Skeletal muscle cell (primary cell): ENCODE results near the gene SNTB2.
"Not testable (repeated sequence)": the region's sequence is repeated elsewhere in the genome, so short reads cannot be mapped to it uniquely, and the experiment has no call there.

Experiments used
- DNase-seq: peaks from one replicate; pipeline ENCODE4 v3.0.0-alpha.2; 2010; ENCODE audit warnings: low read depth
- H3K4me3 ChIP-seq: 2 replicates; pipeline ENCODE4 v1.5.1; 2011; ENCODE audit warnings: low read depth, mild to moderate bottlenecking, control low read depth, low read length, moderate library complexity

SNTB2 gene

DNA sequence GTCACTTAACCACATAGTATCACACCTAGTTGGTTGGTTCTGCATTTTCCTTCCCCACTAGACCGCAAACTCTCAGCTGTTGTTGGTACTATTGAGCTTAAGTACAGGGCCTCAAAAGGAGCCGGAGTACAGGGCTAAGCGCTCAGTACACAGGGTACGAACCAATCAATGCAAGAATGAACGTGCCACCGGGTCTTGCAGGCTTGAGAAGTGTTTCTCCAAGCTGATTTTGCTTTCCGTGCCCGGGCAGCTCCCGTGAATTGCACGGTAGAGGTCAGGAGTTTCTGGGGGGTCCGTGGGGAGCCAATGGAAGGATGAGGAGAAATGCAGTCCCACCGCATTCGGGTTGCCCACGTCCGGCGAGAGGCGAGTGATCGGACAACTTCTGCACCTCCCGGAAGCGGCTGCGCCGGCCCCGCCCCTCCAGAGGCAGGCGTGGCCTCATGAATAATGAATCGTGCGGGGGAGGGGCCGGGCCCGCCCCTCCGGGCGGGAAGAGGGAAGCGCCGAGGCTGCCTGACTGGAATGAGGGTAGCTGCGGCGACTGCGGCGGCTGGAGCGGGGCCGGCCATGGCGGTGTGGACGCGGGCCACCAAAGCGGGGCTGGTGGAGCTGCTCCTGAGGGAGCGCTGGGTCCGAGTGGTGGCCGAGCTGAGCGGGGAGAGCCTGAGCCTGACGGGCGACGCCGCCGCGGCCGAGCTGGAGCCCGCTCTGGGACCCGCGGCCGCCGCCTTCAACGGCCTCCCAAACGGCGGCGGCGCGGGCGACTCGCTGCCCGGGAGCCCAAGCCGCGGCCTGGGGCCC, at the start of gene SNTB2:
TSS of gene SNTB2 (plus strand) at position 523 of the 804 bp plus-strand sequence. CDS start at position 526, 3 bp downstream.
- no peak for DNase-seq
- peak within 1 kb of the TSS; percentile 78 for H3K4me3 ChIP-seq

DNA sequence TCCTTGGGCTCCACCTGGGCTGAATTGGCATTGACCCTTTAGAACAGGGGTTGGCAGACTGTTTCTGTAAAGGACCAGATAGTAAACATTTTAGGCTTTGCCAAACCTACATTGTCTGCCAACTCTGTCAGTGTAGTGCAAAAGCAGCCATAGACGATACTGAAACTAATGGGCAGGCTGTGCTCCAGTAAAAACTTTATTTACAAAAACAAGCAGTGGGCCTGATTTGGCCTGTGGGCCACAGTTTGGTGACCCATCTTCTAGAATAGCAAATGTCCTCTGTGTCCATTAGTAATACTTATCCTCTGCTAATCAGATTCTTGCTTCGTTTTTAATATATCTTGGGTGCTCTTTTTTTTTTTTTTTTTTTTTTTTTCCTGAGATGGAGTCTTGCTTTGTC, 48.4 kb upstream of the SNTB2 start:
- DNase-seq: no peak
- no peak overlapping the region for H3K4me3 ChIP-seq

DNA sequence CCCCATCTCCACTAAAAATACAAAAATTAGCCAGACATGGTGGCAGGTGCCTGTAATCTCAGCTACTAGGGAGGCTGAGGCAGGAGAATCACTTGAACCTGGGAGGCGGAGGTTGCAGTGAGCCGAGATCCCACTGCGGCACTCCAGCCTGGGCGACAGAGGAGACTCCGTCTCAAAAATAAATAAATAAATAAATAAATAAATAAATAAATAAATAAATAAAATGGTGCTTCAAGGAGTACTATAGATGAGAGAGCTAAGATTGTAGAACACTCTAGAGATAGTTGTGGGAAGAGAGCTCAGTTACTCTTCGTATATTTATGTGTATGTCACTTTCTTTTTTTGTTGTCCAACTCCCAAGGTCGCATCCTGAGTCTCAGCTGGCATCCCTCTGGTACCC, 47.5 kb upstream of the SNTB2 start:
- not testable (repeated sequence) for DNase-seq, H3K4me3 ChIP-seq

DNA sequence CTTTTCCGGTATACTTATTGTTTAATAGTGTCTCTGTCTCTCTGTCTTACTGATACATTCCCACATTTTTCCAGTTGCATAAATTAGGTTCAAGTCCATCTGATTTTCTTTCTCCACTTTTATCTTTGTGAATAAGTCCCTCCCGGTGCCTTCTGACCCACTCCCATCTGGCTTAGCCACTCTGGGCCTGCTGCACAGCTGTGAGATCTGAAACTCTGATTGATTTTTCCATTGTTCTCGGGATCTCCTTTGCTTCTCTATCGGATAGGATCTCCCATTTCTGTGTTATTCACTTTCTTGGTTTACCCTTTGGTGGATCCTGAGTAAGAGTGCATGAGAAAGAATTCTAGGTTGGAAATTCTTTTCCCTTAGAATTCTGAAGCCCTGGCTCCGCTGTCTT, 46.0 kb upstream of the SNTB2 start:
- no peak for DNase-seq
- no peak overlapping the region for H3K4me3 ChIP-seq

DNA sequence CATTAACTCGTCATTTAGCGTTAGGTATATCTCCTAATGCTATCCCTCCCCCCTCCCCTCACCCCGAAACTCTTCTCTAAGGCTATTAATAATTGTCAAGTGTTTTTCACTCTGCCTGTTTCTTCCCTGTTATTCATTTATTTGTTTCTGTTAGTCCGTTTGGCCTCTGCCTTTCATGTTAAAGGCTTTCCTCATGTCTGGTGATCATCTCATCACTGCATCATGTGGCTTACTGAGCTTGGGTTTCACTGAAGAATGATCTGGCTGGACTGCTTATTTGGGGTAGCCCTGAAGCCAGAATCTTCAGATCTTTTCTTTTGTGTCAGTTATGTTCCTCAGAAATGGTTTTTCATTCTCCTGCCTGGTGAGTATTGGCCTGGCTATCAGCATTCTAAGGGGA, 45.0 kb upstream of the SNTB2 start:
- H3K4me3 ChIP-seq: no peak overlapping the region
- DNase-seq: no peak

DNA sequence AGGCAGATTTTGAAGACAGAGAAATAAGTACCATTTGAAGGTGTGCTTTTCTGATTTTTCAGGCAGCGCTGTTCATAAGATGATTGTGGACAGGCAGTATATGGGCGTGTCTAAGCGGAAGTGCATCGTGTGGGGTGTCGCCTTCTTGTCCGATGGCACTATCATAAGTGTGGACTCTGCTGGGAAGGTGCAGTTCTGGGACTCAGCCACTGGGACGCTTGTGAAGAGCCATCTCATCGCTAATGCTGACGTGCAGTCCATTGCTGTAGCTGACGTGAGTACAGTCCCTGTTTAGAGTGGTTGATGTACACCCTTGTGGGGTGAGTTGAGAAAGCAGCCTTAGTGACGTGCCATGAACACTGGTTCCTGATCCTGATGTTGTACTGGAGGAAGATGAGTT, 43.8 kb upstream of the SNTB2 start:
- no peak for DNase-seq
- H3K4me3 ChIP-seq: no peak overlapping the region

DNA sequence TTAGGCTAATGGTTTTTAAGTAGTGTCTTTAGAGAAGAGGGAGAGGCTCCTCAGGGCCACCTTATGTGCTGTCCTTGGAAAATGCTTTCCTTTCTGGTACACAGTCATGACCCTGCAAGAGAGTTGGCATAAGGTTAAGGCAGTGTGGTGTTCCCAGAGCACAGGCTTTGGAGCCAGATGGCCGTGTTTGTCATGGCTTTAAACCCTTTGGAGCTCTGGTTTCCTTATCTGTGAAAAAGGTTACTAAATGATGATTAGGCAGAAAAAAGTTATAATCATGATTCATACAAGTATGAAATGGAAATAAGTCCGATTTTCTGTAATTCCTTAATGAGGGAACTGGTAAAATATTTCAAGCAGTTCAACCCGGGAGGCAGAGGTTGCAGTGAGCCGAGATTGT, 41.3 kb upstream of the SNTB2 start:
- no peak overlapping the region for H3K4me3 ChIP-seq
- no peak for DNase-seq

DNA sequence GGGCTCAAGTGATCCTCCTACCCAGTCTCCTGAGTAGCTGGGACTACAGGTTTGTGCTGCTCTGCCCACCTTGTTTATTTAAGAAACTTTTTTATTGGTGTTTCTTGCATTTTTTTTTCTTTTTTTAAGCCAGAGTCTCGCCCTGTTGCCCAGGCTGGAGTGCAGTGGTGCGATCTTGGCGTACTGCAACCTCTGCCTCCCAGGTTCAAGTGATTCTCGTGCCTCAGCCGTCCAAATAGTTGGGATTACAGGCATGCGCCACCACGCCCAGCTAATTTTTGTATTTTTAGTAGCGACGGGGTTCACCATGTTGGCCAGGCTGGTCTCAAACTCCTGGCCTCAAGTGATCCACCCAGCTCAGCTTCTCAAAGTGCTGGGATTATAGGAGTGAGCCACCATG, 37.3 kb upstream of the SNTB2 start:
- not testable (repeated sequence) for H3K4me3 ChIP-seq, DNase-seq

DNA sequence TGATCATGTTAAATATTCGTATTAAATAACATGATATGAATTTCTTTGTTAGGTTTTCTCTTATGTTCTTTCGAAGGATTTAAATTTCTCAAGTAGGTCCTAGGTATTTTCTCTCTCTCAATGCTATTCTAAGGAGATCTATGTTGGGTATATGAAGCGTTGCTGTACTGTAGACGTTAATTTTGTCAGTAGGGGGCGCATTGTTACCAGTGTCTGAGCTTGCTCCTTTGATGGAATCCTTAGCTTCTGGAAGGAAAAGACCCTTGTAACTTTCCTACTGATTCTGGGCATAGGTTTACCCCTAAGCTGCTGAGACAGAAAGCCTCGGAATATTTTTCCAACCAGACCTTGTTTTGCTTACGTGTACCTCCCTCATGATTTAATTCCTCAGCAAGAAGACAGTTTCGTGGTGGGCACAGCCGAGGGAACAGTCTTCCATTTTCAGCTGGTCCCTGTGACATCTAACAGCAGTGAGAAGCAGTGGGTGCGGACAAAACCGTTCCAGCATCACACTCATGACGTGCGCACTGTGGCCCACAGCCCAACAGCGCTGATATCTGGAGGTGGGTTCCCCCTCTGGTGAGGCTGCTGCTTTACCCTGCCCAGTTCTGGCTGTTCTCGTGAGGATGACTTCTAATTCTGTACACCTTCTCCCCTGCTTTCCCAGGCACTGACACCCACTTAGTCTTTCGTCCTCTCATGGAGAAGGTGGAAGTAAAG, 36.7 kb upstream of the SNTB2 start:
- no peak overlapping the region for H3K4me3 ChIP-seq
- no peak for DNase-seq

DNA sequence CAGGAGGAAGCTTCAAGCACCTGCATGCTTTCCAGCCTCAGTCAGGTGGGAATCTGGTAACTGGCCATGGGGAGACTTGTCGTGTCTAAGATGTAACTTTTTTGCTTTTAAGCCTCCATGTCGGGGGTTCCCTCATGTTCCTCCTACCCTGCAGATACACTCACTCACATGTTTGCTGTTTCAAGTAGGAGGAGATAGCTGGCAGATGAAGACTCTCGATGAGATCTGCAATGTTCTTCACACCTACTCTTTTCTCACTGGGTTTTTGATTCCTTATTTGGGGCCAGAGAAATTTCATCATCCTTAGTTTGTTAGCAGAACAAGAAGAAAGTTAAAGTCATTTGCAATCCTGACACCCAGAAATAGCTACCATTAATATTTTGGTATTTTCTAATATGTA, 29.8 kb upstream of the SNTB2 start:
- DNase-seq: no peak

DNA sequence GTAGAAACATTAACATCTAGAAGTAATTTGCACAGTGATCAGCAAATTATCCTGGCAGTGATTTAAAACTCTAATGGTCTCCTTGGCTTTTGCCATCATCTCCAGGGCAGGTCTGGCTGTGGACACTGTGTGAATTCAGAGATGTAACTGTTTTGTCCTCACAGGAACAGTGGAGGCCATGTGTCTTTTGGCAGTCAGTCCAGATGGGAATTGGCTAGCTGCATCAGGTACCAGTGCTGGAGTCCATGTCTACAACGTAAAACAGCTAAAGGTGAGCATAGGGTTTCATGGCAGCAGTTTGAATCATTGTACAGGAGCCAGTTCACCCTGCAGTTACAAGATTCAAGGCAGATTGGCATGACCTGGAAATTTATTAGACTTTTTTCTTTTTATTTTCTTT, 26.8 kb upstream of the SNTB2 start:
- DNase-seq: no peak
- H3K4me3 ChIP-seq: no peak overlapping the region

More for the DNA sequence above, 29.8 kb upstream of the SNTB2 start:
- H3K4me3 ChIP-seq: no peak overlapping the region

DNA sequence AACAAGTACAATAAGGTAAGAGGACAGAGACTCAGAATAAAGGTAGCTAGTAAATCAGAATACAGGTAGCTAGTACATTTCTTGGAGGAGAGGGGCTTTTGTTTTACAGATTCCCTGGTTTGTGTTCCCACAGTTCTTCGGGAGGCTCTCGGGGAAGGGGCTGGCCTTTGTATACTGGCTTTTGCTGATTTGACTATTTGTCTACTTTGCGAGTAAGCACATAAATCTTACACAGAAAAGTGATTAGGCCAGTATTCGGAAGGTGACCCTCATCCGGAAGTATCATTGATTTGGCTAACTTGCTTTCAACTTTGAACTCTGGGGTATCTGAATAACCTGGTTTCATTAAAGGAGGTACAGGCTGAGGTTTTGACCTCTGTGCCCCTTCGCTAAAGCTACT, 21.4 kb upstream of the SNTB2 start:
- H3K4me3 ChIP-seq: no peak overlapping the region
- no peak for DNase-seq

DNA sequence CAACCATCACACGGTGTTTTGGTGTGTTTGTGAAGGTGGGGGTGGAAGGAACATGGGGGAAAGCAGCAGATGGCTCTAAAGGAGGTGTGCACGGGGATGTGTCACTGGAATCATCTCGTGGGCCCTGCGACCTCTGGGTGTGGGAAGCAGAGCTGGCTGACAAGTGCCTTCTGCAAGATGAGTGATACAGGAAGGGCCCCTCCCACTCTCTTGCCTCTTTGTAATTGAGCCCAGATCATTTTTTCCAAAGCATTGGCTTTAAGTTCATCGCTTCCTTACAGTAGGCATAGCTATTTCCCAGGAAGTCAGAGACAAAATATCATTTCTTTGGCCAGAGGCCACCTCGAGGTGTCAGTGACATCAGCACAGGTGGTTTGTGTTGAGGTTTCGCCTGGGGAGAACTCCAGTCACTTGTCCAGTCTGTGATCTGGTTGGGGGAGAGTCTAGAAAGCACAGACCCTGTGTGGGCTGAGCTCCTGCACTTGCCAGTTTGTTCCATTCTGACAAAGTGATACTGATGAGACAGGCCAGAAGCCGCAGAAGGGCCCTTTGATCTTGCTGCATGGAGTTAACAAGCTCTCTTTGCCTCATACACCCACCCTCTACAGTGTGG, 20.6 kb upstream of the SNTB2 start:
- H3K4me3 ChIP-seq: no peak overlapping the region
- DNase-seq: no peak

DNA sequence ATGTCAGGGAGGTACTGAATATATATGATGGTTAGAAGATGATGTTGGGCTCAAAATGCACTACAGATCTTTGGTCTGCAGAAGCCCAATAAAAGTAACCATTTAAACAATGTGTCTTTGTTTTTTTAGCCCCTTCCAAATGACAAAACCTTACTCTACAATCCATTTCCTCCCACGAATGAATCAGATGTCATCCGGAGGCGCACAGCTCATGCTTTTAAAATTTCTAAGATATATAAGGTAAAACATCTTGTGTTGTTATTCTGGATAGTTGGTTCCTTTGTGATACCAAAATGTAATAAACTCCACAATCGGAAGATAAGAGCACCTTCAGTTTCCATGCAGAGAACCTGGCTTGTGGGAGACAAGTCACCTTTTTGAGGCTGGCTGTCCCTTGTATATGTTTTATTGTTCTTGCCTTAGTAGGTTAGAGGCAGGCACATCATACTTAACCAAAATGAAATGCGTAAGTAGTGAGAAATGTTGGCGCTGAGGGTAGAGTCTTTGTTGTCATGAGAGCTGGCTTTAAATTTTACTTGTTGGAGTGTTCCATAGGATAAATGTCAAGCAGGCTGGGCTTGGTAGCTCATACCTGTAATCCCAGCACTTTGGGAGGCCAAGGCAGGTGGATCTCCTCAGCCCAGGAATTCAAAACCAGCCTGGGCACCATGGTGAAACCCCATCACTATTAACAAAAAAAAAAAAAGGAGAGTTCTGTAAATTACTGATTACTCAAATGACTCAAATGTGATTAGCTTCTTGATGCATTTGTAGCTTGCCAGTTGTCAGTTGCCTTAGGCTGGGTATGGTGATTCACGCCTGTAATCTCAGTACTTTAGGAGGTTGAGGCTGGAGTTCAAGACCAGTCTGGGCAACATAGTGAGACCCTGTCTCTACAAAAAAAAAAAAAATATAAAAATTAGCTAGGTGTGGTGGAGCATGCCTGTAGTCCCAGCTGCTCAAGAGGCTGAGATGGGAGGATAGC, 19.7 kb upstream of the SNTB2 start:
- no peak for DNase-seq
- no peak overlapping the region for H3K4me3 ChIP-seq

DNA sequence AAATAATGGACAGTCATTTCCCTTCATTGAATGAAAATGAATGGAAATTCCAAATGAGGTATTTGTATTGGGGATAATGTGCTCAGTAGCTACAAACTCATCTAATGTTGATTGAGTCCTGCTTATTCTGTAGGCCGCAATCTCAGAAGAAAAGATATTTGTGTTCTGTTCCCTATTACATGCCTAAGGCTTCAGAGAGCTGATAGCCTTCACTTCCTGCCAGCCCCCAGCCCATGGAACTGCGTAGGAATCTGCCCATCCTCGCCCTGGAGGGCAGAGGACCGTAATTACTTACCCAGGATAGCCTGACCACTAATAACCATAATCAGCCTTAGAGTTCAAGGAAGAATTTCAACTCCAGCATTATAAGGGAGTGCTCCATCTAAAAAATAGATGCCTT, 17.9 kb upstream of the SNTB2 start:
- H3K4me3 ChIP-seq: no peak overlapping the region
- DNase-seq: no peak

DNA sequence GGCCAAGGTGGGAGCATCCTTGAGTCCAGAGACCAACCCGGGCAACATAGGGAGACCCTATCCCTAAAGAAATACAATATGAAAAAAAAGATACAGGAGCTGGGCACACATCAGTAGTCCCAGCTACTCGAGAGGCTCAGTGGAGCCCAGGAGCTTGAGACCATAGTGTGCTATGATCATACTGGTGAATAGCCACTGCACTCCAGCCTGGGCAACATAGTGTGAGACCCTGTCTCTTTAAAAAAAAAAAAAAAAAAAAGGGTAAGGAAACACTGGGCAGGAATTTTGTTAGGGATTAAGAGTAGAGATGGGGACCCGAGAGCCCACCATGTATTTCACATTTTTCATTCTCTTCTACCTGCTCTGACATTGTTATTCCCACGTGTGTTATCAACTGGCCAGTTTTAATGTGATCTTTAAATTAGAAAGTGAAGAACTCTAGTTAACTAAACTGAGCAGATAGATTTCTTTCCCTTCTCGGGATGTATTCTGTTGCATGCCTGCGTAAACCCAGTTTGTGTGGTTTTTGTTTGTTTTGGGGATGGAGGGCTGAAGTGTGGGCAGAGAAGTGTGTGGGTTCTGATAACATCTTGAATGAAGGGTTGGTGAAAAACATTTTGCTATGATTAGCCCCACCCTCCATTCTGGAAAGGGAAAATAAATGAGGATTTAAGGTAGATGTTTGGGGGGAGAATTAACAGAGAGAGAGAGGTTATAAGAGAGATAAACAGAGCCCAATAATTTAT, 17.2 kb upstream of the SNTB2 start:
- H3K4me3 ChIP-seq: no peak overlapping the region
- no peak for DNase-seq

DNA sequence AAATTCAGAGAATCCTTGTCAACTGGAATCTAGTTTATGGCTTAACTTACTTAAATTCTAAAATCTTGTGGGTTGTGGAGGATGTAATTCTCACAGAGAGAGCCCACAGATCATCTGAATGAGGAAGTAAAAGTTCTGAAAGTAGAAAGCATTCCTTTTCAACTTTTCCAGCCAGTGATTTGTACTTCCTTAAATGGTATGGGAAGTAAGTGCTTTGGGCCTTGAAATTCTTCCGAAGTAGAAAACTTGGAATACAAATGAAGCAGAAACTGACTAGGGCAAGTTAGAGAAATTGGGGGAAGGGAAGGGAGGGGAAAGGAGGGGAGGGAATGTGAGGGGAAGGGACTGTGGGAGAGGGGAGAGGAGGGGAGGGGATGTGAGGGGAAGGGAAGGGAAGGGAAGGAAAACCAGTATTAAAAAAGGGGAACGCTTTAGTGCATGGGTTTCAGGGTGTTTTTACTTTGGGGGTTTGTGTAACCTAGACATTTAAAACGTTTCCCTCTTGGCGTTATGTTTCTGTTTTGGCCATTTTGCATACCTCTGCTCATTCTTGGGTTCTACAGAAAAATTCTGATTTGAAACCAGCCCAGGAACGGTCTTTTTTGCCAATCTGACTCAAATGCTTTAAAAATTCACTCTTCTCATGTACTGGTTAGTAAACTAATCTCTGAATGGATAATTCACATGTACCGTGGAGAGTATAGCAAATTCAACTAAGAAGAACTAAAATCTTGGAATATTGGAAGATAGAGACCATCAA, 15.5 kb upstream of the SNTB2 start:
- no peak overlapping the region for H3K4me3 ChIP-seq
- DNase-seq: no peak
